ENCODE measurements around the gene STX16.
A peak's percentile ranks its signal among the peaks of the same experiment; 100 is the strongest.

The STX16 gene

GRCh38 chr20:58619077-58619863, 31.8 kb upstream of the STX16 start:
- DNase-seq: no peak

- no peak for DNase-seq
These were observed 31.1 kb upstream of the STX16 start for GRCh38 chr20:58619864-58620431.

- no peak for DNase-seq
These were observed 29.1 kb upstream of the STX16 start for GRCh38 chr20:58621906-58622548.

- DNase-seq: no peak
These were observed 28.2 kb upstream of the STX16 start for GRCh38 chr20:58622671-58623578.

GRCh38 chr20:58623579-58624473, 27.3 kb upstream of the STX16 start:
- DNase-seq: no peak

- DNase-seq: no peak
These were observed 26.4 kb upstream of the STX16 start for GRCh38 chr20:58624687-58625086.

- no peak for DNase-seq
These were observed 25.5 kb upstream of the STX16 start for GRCh38 chr20:58625585-58625984.

- DNase-seq: no peak
These were observed 25.0 kb upstream of the STX16 start for GRCh38 chr20:58626051-58626450.

- DNase-seq: peak; percentile 48
These were observed 23.6 kb upstream of the STX16 start for GRCh38 chr20:58627212-58628072.

GRCh38 chr20:58628491-58629214, 22.4 kb upstream of the STX16 start:
- no peak for DNase-seq

- DNase-seq: no peak
These were observed 21.9 kb upstream of the STX16 start for GRCh38 chr20:58629215-58629580.

- no peak for DNase-seq
These were observed 21.0 kb upstream of the STX16 start for GRCh38 chr20:58630063-58630462.

- DNase-seq: no peak
These were observed 17.7 kb upstream of the STX16 start for GRCh38 chr20:58633161-58634053.

GRCh38 chr20:58634059-58634458, 17.0 kb upstream of the STX16 start:
- DNase-seq: no peak

- no peak for DNase-seq
These were observed 16.4 kb upstream of the STX16 start for GRCh38 chr20:58634521-58635278.

GRCh38 chr20:58635279-58635665, 15.8 kb upstream of the STX16 start:
- no peak for DNase-seq

- DNase-seq: no peak
These were observed 14.6 kb upstream of the STX16 start for GRCh38 chr20:58636396-58636982.

GRCh38 chr20:58636983-58637421, 14.1 kb upstream of the STX16 start:
- DNase-seq: no peak
